ENCODE data around the gene PKNOX2.

PKNOX2 gene

GRCh38 chr11:125171974-125172373, 7.4 kb downstream of the PKNOX2 start:
- no peak for DNase-seq (ENCODE audit: low spot score)

- DNase-seq (ENCODE audit: low spot score) = no peak
Observed at GRCh38 chr11:125173027-125173426, 8.5 kb downstream of the PKNOX2 start.

GRCh38 chr11:125173556-125173955, 9.0 kb downstream of the PKNOX2 start:
- no peak for DNase-seq (ENCODE audit: low spot score)

- no peak for DNase-seq (ENCODE audit: low spot score)
Observed at GRCh38 chr11:125174057-125174456, 9.5 kb downstream of the PKNOX2 start.

GRCh38 chr11:125174686-125175085, 10.1 kb downstream of the PKNOX2 start:
- no peak for DNase-seq (ENCODE audit: low spot score)

- no peak for DNase-seq (ENCODE audit: low spot score)
Observed at GRCh38 chr11:125175166-125175565, 10.6 kb downstream of the PKNOX2 start.

- no peak for DNase-seq (ENCODE audit: low spot score)
Observed at GRCh38 chr11:125175896-125176575, 11.5 kb downstream of the PKNOX2 start.

- DNase-seq (ENCODE audit: low spot score) = no peak
Observed at GRCh38 chr11:125176866-125177265, 12.3 kb downstream of the PKNOX2 start.

GRCh38 chr11:125177543-125177942, 13.0 kb downstream of the PKNOX2 start:
- DNase-seq (ENCODE audit: low spot score) = no peak

GRCh38 chr11:125179346-125179745, 14.8 kb downstream of the PKNOX2 start:
- DNase-seq (ENCODE audit: low spot score) = no peak

- no peak for DNase-seq (ENCODE audit: low spot score)
Observed at GRCh38 chr11:125179895-125180294, 15.3 kb downstream of the PKNOX2 start.

GRCh38 chr11:125180413-125181305, 16.1 kb downstream of the PKNOX2 start:
- no peak for DNase-seq (ENCODE audit: low spot score)

- DNase-seq (ENCODE audit: low spot score) = no peak
Observed at GRCh38 chr11:125182573-125182972, 18.0 kb downstream of the PKNOX2 start.

GRCh38 chr11:125183641-125184040, 19.1 kb downstream of the PKNOX2 start:
- DNase-seq (ENCODE audit: low spot score) = no peak

GRCh38 chr11:125188021-125188420, 23.5 kb downstream of the PKNOX2 start:
- no peak for DNase-seq (ENCODE audit: low spot score)

GRCh38 chr11:125190566-125190965, 26.0 kb downstream of the PKNOX2 start:
- no peak for DNase-seq (ENCODE audit: low spot score)

GRCh38 chr11:125192183-125192582, 27.6 kb downstream of the PKNOX2 start:
- no peak for DNase-seq (ENCODE audit: low spot score)

GRCh38 chr11:125192717-125193415, 28.3 kb downstream of the PKNOX2 start:
- no peak for DNase-seq (ENCODE audit: low spot score)

GRCh38 chr11:125193416-125193726, 28.8 kb downstream of the PKNOX2 start:
- no peak for DNase-seq (ENCODE audit: low spot score)

GRCh38 chr11:125193841-125194240, 29.3 kb downstream of the PKNOX2 start:
- DNase-seq (ENCODE audit: low spot score) = no peak

- no peak for DNase-seq (ENCODE audit: low spot score)
Observed at GRCh38 chr11:125199915-125200314, 35.4 kb downstream of the PKNOX2 start.

- DNase-seq (ENCODE audit: low spot score) = no peak
Observed at GRCh38 chr11:125200441-125200840, 35.9 kb downstream of the PKNOX2 start.
